Neural crest cell (in vitro differentiated cells): ENCODE data around the gene CCDC63. TPM values are rescaled to one million over a fixed set of nuclear protein-coding genes. Genes with fewer than 3 reads are reported as not detected.

Experiments used
- DNase-seq: peaks from one replicate; pipeline ENCODE4 v3.0.0; 2021; ENCODE audit warnings: low read depth, mixed read lengths, low spot score
- H3K27ac Mint-ChIP-seq: one replicate; pipeline ENCODE4 v1.8.0; 2021; ENCODE audit warnings: mild to moderate bottlenecking, mixed read lengths; ENCODE audit not compliant: unreplicated experiment
- H3K27me3 Mint-ChIP-seq: 2 replicates; pipeline ENCODE4 v1.8.0; 2021; ENCODE audit warnings: low read depth, mild to moderate bottlenecking, mixed read lengths
- H3K36me3 Mint-ChIP-seq: 2 replicates; pipeline ENCODE4 v1.8.0; 2021; ENCODE audit warnings: low read depth, mild to moderate bottlenecking, mixed read lengths
- H3K4me1 Mint-ChIP-seq: 2 replicates; pipeline ENCODE4 v1.8.0; 2021; ENCODE audit warnings: mixed read lengths
- H3K4me3 Mint-ChIP-seq: one replicate; pipeline ENCODE4 v1.8.0; 2021; ENCODE audit warnings: mild to moderate bottlenecking, mixed read lengths
- H3K9me3 Mint-ChIP-seq: 2 replicates; pipeline ENCODE4 v1.8.0; 2021; ENCODE audit warnings: mixed read lengths
- CTCF ChIP-seq: fragments of 200-600 bp; sonication (generic); conservative IDR thresholded peaks from 2 replicates; pipeline ENCODE4 v1.5.0; 2021; ENCODE audit warnings: antibody characterized with exemption, mild to moderate bottlenecking
- total RNA-seq: library from RNA; stranded (reverse); gene quantifications from 2 replicates; pipeline ENCODE4 v1.2.1, GENCODE V29; 2021

CCDC63 gene
- total RNA-seq, 1 donor from 2014 or later = not detected

DNA sequence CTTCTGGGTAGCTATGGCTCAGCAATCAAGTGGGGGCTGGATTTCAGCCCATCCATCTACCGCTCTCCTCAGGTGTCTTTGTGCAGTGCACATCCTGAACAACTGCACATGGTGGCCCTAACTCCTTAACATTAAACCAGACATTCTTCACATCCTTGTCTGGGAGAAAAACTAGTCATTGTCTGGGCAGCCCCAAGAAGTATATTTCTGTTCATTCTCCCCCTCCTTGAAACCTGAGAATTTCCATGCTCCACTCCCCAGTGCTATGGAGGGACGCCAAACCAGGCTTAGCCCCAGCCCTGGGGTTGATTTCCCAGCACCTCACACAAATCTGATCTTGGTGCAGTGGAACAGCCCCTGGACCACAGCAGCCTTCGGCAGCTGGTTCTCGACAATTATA lies 60.2 kb downstream of the CCDC63 start:
- Mint-ChIP-seq H3K9me3 (peaks cover 3% of the 10 kb centered on the region), H3K27me3 (peaks cover 15% of the 10 kb centered on the region), H3K27ac (peak overlapping the region; percentile 67), H3K4me3 (no peak overlapping the region), H3K36me3 (no peaks in the 10 kb centered on the region), H3K4me1 (peaks cover 6% of the 10 kb centered on the region)
- no peak for DNase-seq
- TF ChIP-seq CTCF = no peak

DNA sequence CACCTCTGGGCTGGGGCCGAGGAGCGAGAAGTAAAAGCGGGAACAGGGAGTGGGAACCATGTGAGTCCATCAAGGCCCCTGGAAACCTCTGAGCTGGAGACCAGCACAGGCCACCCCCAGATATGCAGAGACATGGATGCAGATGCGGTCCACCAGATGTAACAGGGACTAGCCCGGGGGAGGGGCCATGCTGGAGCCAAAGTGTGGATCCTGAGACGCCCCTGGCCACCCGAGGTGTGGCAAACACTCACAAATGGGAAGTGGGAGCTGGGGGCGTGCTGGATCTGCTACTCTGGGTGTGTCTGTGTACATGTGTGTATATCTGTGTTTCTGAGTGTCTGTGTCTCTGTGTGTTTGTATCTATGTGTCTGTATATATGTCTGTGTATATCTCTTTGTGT lies 60.8 kb downstream of the CCDC63 start:
- H3K4me1 Mint-ChIP-seq = peaks cover 6% of the 10 kb centered on the region
- DNase-seq = no peak
- H3K36me3 Mint-ChIP-seq = no peaks in the 10 kb centered on the region
- H3K4me3 Mint-ChIP-seq = no peak overlapping the region
- peaks cover 3% of the 10 kb centered on the region for H3K9me3 Mint-ChIP-seq
- H3K27ac Mint-ChIP-seq = no peak overlapping the region
- TF ChIP-seq CTCF = no peak
- H3K27me3 Mint-ChIP-seq = peaks cover 13% of the 10 kb centered on the region

DNA sequence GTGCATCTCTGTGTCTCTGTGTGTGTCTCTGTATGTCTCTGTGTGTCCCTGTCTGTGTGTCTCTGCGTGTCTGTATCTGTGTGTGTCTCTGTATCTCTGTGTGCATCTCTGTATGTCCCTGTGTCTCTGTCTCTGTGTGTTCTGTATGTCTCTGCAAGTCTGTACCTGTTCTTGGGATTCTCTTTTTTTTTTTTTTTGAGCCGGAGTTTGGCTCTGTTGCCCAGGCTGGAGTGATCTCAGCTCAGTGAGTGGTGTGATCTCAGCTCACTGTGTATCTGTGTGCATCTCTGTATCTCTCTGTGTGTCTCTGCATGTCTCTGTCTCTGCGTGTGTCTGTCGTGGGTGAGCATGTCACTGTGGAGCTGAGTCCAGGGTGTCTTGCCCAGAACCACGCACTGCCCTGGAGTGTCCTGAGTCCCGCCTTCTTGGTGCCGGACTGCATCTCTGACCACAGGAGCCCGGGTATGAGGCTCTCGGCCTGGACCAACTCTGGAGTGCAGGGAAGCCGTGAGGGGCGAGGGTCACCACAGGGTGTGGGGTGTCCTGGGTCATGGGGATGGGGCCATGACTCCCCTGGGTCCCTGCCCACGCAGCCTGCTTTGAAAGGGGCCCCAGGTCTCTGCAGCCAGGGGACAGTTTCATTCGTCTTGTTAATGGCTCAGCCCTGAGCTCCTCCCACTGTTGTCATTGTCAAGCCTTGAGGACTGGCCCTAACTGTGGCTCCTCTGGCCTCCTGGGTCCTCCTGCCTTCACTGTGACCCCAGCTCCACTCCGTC lies 61.8 kb downstream of the CCDC63 start:
- peaks cover 6% of the 10 kb centered on the region for H3K4me1 Mint-ChIP-seq
- no peak for TF ChIP-seq CTCF
- H3K9me3 Mint-ChIP-seq = peaks cover 3% of the 10 kb centered on the region
- H3K4me3 Mint-ChIP-seq = no peak overlapping the region
- H3K27ac Mint-ChIP-seq = no peak overlapping the region
- H3K27me3 Mint-ChIP-seq = peaks cover 10% of the 10 kb centered on the region
- DNase-seq = no peak
- no peaks in the 10 kb centered on the region for H3K36me3 Mint-ChIP-seq

- no peak for TF ChIP-seq CTCF
- peaks cover 6% of the 10 kb centered on the region for H3K4me1 Mint-ChIP-seq
- no peak for DNase-seq
- no peaks in the 10 kb centered on the region for H3K9me3 Mint-ChIP-seq
- no peaks in the 10 kb centered on the region for H3K36me3 Mint-ChIP-seq
- no peak overlapping the region for H3K27ac Mint-ChIP-seq
- no peak overlapping the region for H3K4me3 Mint-ChIP-seq
- peaks cover 8% of the 10 kb centered on the region for H3K27me3 Mint-ChIP-seq
Observed at GRCh38 chr12:110912263-110912662, 65.5 kb downstream of the CCDC63 start.

- Mint-ChIP-seq H3K4me1 (no peaks in the 10 kb centered on the region), H3K4me3 (no peak overlapping the region), H3K9me3 (no peaks in the 10 kb centered on the region), H3K36me3 (no peaks in the 10 kb centered on the region), H3K27ac (peak overlapping the region; percentile 43), H3K27me3 (peaks cover 12% of the 10 kb centered on the region)
- TF ChIP-seq CTCF = no peak
- DNase-seq = no peak
Observed at GRCh38 chr12:110913119-110914056, 66.6 kb downstream of the CCDC63 start.
